GM21390 (cell line): ENCODE data around the gene R3HCC1L.

Experiments used
- ATAC-seq: cut with Tn5 transposase; IDR thresholded peaks from one replicate; pipeline ENCODE4 v1.9.1; 2021; ENCODE audit not compliant: unreplicated experiment

Gene R3HCC1L

DNA sequence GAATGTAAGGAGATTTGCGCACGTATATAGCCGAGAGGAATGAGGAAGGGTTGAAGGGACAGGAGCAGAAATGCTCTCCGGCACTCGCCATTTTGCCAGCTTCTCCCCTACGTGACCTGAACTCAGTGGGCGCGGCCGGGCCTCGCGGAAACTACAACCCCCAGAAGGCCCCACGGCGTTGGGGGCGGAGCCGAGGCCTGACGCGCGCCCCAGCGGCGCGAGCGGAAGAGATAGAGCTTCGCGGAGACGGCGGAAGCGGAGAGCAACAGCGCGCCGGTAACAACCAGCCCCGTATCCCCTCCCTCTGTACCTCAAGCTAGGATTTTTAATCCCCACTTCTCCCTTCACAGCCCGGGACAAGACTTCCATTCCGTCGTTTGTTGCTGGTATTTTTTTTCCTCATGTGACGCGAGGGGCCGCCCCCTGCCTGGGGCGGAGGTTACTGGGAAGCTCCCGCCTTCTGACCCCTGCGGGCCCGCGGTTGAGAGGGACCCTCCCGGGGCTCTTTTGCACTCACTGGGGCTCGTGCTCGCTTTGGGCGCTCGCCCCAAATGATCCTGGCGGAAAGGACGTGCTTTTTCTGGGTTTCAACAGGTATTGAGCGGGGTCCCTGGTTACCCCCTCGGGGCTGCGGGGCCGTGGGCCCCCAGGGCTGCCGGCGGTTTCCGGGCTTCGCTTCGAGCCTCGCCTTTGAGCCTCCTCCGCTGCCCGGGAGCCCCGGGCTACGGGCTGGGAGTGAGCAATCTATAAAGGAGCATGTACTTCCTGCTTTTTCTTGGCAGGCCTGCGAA lies at the start of gene R3HCC1L:
TSS of gene R3HCC1L (plus strand) at position 227 of the 791 bp plus-strand sequence. CDS start 73,458 bp downstream, outside the sequence.
- peak; percentile 90 for ATAC-seq

DNA sequence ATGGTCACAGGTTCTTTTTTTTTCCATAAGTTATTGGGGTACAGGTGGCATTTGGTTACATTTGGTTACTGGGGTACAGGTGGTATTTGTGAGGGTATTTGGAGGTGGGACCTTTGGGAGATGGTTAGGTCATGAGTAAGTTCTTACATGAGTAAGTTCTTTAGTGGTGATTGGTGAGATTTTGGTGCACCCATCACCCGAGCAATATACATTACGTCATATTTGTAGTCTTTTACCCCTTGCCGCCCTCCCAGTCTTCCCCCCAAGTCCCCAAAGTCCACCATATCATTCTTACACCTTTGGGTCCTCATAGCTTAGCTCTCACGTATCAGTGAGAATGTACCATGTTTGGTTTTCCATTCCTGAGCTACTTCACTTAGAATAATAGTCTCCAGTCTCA lies 49.2 kb upstream of the R3HCC1L start:
- no peak for ATAC-seq

DNA sequence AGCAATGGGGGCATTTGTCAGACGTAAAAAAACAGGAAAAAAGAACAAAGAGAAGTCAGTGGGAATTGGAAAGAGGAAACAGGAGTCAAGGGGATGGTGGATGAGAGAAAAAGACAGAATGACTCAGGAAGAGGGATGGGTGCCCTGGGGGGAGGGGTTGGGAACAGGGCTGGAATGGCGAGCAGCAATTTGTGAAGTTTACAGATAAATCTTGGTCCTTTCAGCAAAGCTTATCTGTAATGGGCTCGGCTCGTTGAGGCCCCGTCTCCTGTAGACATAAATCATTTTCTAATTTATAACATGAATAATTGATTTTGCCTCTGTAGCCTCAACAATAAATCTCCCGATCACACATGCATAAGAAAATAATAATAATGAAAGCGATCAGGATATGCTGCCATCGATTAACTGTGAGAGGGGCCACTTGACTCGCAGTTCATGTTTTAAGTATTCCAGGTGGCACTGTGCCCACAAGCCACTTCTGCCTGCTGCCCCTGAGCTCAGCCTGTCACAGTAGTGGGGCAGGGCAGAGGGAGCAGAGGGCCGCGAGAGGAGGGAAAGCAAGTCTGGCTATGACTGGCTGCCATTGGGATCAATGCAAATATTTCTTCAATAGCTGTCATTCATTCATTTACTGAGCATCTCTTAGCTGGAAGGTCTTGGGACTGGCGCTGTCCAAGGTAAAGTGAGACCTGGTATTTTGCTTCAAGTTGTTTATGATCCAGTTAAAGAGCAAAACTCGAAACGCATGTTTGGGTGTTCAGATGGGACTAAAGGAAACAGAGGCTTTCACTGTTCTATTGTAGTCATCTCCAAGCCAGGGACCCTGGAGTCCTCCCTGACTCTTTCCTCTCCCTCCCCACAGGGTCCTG lies 47.4 kb upstream of the R3HCC1L start:
- no peak for ATAC-seq

DNA sequence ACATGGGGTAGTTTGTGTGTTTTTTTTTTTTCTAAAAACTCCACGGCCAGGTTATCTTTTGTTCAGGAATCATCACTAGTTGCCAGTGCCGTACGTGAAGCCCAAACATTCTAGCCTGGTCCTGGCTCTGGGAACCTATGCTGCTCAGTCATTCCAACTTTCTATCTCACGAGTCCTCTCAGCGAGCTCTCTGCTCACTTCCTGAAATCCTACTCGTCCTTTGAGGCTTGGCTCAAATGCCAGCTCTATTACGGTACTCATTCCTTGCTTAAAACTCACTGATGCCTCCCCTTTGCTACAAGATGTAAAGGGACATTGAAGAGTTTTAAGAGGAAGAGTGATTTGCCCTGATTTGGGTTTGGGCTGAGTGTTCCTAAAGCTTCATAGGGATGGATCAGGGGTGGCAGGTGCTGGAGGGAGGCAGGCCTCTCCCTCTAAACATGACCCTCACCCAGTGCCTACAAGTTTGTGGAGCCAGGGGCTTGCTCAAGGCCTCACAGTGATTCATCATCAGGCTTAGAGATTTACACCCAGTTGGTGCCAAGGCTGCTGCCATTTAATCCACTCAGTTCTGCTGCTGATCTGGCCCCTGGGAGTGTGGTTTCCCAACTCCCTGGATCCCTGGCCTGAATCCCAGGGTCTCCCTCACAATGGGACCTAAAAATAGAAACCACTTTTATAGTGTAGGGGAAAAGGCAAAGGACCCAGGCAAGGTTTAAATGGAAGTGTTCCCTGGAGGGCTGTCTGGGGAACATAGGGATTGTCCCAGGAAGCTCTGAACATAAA lies 46.1 kb upstream of the R3HCC1L start:
- no peak for ATAC-seq

DNA sequence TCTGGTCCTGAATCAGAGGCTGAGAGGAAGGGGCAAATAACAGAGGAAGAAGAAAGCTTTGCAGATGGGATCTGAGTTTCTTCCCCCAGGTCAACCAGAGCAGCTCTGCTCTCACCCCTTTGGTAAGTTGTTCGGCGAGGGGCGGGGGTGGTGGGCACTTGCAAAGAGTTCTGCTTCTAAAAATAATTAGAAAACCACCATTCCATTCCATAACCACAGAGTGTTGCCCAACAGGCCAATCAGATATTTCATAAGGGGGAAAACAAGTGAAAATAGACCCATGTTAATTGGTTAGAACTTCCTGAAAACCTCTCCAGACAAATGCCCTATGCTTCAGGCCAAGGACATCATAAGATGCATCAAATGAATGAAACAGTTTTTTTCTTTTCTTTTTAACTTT lies 43.6 kb upstream of the R3HCC1L start:
- no peak for ATAC-seq

DNA sequence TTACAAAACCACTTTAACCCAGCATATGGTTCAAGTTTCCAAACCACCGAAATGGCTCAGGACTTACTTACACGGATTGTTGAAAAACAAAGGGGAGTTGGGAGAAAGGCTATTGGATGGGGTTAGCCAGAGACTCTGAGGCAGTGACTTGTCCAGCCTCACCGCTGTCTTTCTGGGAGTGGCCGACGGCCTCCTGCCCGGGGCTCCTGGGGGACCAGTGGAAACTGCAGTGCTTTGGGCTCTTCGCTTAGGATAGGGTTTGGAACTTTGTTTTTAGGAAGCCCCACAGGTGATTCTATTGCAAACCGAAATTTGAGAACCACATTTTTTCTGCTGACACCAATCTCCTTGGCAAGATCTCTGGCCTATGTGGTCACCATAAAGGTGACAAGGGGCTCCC lies 38.1 kb upstream of the R3HCC1L start:
- no peak for ATAC-seq

DNA sequence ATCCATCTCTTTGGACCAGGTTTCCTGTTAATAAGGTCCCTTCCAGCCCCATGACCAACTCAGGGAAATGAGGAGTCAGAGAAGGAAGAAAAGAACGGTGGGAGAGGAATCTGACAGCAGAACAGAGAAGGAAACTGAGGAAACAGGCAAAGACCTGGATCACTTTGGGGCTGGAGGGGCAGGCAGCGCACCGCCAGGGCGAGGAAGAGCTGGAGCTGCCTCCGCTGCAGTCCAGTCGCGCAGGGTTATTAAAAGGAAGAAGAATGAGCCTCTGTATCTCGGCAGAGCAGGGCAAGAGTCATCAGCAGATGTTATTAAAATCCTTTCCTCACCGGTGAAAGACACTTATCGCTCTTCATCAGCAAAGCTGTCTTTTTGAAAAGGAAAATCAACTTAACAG lies 37.7 kb upstream of the R3HCC1L start:
- ATAC-seq = no peak

DNA sequence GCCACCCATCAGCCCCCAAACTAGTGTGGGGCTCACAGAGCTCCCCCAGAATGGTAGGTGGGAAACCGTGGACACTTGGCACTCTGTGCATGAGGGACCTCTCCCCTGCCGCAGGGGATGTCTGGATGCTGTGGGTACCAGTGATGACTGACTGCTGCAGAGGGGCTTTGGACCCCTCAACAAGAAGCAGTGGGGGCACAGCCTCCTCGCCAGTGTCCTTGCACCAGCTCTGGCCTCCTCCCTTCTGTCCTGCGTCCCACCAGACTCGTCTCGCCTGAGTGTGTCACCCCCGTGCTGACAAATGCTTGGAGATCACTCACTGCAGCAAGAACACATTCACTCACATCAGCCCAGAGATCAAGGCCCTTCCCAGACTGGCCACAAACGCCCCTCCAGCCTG lies 37.3 kb upstream of the R3HCC1L start:
- ATAC-seq = no peak

DNA sequence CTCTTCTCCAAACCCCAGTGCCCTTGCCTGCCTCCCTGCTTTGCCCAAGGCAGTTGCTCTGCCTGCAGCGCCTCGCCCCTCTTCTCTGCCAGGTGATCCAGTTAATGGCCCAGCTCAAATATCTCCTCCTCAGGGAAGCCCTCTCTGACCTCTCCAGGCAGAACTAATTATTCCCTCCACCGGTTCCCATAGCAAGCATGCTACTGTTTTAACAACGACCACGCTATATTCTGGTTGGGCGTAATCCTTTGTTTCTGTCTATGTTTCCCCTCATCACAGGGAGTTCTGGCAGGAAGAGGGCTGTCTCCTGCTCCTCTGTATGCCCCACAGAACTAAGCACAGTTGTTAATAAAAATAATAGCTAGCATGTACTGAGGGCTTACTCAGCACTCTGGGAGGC lies 36.8 kb upstream of the R3HCC1L start:
- no peak for ATAC-seq

DNA sequence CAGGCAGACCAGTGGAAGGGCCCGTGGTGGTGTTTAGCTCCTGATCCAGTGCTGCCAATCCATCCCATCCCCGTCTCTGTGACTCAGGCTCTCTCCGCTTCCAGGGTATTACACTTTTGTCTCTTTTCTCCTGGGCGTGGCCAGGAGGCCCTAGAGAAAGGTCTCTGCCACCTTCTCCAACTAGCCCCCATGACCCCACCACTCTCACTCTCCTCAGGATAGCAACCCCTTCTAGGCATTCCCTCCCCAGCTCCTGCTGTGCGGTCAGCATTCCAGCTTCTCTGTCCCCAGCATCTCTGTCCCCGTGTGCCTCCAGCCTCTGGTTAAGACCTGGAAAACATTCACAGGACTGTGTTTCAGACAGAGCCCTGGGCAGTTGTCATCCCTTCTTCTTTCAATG lies 36.2 kb upstream of the R3HCC1L start:
- no peak for ATAC-seq

DNA sequence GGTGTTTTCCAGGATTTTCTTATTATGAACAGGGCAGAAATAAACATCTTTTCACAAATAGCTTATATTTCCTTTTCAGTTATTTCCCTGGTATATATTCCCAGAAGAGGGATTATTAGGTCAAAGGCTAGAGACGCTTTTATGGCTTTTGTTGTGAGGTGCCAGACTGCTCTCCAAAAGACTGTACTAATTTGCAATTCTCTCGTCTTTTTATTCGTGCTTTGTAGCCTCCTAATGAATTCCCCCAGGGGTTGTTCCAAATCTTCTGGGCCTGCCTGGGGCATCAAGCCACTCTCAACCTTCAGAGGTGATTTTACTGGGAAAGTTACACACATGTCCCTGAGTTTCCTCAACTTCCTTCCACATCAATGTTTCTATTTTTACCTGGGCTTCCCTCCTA lies 34.0 kb upstream of the R3HCC1L start:
- ATAC-seq = no peak

DNA sequence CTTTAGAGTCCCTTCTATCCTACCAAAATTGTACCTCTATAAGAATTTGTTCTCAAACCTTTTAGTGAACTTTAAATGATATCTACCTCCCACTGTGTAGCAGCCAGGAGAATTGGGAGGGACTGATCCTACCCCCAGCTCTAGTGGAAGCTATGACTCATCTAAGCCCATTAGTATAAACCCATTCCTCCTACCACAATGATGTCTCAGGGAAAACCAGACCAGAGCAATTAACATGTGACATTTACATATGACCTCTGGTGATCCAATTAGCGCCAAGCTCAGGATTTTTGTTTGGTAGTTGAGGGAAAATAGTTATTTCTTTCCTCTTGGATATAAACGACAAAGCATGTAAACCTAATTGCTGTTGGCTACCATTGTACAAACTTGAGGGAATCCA lies 33.1 kb upstream of the R3HCC1L start:
- no peak for ATAC-seq

DNA sequence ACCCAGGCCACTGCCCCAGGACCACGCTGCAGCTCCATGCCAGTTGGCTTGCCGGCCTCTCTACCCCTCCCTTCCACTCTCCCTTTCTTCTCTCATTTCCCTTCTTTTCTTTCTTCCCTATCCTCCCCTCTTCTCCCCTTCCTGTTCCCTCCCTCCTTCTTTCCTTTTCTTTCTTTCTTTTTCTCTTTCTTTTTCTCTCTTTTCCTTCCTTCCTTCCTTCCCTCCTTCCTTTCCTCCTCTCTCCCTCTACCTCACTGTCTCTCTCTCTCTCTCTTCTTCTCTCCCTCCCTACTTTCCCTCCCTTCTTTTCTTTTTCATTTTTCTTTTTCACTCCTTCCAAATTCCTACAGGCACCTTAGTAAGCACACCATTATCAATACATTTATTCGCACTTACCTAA lies 30.3 kb upstream of the R3HCC1L start:
- no peak for ATAC-seq

DNA sequence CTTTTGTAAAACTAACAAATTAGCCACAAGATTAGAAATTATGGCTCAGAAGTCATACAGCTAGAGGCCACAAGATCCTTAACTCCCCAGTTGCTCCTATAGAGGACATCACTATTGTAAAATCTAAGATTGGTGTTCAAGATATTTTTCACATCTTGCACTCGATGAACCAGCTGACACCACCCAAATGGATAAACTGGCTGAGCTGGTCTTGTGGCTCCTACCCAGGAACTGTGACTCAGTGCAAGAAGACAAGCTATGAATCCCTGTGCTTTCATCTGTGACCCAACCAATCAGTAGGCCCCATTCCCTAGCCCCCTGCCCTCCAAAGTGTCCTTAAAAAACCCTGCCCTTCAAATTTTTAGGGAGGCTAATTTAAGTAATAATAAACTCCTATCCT lies 27.9 kb upstream of the R3HCC1L start:
- ATAC-seq = no peak

DNA sequence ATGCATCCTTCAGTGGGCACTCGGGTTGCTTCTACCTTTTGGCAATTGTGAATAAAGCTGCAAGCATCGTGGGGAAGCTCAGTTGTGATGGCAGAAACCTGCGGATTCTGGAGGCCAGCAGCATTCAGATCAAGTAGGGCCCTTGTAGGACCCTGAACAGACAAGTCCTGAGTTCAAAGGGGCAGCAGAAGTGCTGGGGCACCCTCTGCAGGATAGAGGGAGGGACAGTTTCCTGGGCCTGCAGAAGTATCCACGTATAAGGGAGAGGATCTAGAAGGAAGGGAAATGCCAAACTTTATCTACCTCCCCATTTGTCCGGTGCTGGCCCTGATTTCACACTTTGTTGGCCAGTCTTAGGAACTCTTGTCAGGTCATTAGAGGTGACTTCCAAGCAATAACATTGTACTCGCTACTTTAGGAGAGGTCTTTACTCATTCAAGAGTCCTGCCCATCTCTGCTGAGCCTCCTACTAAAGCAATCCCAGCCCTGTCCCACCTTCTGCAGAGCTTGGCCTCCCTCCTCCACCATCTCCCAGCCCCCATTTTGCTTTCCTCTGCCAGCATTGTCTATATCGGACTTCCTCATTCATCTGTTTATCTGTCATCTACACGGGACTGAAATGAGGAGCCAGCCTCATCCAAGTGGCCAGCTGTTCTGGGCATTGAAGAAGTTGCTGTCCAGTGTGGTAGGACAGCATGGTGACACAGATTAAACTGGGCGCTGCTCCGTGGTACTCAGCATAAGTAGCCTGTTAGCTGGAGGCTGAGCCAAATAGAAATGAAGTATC lies 26.6 kb upstream of the R3HCC1L start:
- no peak for ATAC-seq

DNA sequence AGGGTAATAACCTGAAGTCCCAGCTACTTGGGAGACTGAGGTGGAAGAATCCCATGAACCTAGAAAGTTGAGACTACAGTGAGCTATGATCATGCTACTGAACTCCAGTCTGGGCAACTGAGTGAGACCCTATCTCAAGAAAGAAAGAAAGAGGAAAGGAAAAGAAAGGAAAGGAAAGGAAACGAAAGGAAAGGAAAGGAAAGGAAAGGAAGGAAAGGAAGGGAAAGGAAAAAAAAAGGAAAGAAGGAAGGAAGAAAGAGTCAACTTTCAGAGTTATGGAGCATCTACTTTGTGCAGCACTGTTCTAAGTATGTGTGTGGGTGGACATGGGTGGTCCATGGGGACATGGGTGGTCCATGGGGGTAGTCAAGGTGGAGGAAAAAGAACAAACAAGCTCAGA lies 24.1 kb upstream of the R3HCC1L start:
- ATAC-seq = no peak

DNA sequence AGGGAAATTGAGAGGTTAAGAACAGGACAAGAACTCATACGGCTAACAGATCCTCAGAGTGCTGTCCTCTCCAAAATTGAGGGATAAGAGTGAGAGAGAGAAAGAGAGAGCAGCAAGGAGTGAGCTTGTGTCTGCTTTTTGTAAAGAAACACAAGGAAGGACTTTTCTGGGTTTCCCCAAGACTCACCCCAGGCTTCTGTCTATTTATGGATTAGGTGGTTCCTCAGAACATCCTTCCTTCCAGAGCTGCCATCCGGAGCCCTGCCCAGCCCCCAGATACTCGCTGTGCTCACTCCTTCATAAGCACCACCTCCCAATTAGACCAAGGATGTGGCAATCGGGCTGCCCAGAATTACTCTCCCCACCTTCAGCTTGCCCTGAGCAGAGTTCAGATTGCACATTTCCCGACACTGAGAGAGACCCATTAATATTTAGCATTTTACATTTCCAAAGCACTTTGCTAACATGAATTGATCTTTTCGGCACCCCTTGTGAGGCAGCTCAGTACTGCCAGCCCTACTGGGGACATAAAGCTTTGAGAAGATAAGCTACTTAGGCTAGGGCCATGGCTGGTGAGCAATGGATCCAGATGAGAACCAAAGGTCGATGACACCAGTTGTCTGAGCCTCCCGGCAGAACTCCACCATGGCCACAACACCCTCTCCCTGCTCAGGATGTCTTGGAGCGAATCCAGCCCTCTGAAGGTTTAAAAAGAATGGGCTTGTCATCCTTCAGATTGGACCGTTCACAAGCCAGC lies 19.2 kb upstream of the R3HCC1L start:
- ATAC-seq = no peak

DNA sequence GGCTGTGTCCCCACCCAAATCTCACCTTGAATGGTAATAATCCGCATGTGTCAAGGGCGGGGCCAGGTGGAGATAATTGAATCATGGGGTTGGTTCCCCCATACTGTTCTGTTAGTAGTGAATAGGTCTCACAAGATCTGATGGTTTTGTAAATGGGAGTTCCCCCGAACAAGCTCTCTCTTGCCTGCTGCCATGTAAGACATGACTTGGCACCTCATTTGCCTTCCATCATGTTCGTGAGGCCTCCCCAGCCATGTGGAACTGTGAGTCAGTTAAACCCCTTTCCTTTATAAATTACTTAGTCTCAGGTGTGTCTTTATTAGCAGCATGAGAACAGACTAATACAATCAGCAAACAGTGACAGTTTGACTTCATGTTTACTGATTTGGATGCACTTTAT lies 14.6 kb upstream of the R3HCC1L start:
- ATAC-seq = no peak

DNA sequence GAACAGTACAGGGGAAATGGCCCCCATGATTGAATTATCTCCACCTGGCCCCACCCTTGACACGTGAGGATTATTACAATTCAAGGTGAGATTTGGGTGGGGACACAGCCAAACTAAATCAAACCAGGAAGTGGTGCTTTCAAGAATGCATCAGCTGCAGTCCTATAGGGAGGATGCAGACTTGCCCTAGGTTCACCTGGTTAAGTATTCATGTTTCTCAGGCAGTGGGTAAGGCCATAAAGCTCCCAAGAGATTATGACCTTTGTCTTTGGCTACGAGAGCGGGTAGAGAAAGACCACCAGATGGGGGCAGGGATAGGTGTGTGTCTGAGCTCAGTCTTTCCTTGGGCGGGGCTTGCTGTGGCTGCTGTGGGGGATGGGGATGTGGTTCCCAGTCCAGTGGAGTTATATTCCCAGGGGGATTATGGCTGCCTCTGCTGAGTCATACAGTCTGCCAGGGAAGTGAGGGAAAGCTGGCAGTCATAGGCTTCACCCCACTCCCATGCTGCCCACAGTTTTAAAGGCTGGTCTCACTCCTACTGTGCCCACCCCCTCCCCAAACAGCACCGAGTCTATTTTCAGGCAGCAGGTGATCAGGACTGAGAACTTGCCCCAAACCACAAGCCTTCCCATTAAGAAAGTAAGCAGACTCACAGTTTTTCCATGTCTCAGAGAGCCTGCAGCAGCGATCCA lies 8.4 kb upstream of the R3HCC1L start:
- ATAC-seq = no peak
